HAP-1 (cell line): ENCODE data around the gene VEZT.

Experiments used
- DNase-seq, 2 experiments: peaks; one replicate each; pipeline ENCODE4 v3.0.0-alpha.2; 2016 to 2020; ENCODE audit warnings: low spot score in 2 of 2
- H3K27me3 ChIP-seq: fragments of 250-450 bp; sonication (Bioruptor Pico); 2 replicates; pipeline ENCODE4 v1.5.1; 2020; ENCODE audit warnings: low read depth, mild to moderate bottlenecking, moderate library complexity
- H3K36me3 ChIP-seq: fragments of 250-450 bp; sonication (Bioruptor Pico); replicated peaks from 2 replicates; pipeline ENCODE4 v1.5.1; 2020; ENCODE audit warnings: mild to moderate bottlenecking
- H3K4me1 ChIP-seq: fragments of 250-450 bp; sonication (Bioruptor Pico); 2 replicates; pipeline ENCODE4 v1.5.1; 2020; ENCODE audit warnings: mild to moderate bottlenecking
- H3K4me3 ChIP-seq: fragments of 250-450 bp; sonication (Bioruptor Pico); 2 replicates; pipeline ENCODE4 v1.5.1; 2020; ENCODE audit warnings: mild to moderate bottlenecking, moderate library complexity
- H3K9me3 ChIP-seq: fragments of 250-450 bp; sonication (Bioruptor Pico); 2 replicates; pipeline ENCODE4 v1.5.1; 2020; ENCODE audit warnings: mild to moderate bottlenecking, moderate library complexity
- in situ Hi-C: fragments of 300-500 bp; cut with MboI; formaldehyde crosslinking; loops from 3 replicates; pipeline ENCODE4 v1.14.3; 2020; ENCODE audit warnings: low sequenced_read_pairs, inconsistent platforms, mixed read lengths

VEZT gene

DNA sequence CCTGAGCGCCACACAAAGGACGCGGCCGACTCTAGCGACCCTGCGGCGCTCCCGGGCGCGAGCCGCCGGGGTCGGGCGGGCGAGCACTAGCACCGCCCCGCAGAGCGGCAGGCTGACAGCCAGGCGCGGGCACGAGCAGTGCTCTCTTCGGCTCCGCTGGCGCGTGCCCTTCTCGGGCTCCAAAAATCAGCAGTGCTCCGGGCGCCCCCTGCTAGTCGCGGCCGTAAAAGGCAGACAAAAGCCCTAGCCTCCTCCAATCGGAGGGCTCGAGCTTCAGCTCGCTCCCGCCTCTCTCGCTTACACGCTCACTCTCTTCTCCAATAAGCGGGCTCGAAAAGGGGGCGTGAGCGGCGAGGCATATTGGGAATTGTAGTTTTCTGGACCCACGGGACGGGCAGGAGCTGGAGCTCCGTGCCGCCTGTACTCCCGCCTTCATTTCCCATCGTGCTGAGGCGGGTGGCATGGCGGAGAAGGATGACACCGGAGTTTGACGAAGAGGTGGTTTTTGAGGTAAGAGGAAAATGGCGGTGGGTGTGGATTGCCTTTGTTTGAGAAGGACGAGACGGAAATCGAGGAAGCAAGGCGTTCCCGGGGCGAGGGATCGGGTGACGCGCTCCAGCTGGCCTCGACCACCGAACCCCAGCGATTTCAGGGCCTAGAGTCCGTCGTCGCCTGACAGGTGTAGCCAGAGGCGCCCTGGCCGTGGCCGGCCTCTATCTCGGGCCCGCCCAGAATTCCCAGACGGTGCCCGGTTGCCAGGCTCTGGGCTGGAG is at the start of gene VEZT, which contains the start of gene FGD6:
Gene VEZT (plus strand): TSS at position 431 of the 773 bp plus-strand sequence. CDS start 44 bp downstream, at position 475.
Gene FGD6 (minus strand): TSS at position 91 of the 773 bp plus-strand sequence. CDS start 227 bp downstream, outside the sequence.
- H3K27me3 ChIP-seq = no peaks in the 10 kb centered on the region
- in situ Hi-C loops = no loop called here
- no peaks in the 10 kb centered on the region for H3K9me3 ChIP-seq
- H3K4me1 ChIP-seq = peaks cover 20% of the 10 kb centered on the region
- peak; percentile 98 to 99 for DNase-seq
- H3K36me3 ChIP-seq = peaks cover 3% of the 10 kb centered on the region
- H3K4me3 ChIP-seq = peak within 1 kb of the TSS; percentile 79

DNA sequence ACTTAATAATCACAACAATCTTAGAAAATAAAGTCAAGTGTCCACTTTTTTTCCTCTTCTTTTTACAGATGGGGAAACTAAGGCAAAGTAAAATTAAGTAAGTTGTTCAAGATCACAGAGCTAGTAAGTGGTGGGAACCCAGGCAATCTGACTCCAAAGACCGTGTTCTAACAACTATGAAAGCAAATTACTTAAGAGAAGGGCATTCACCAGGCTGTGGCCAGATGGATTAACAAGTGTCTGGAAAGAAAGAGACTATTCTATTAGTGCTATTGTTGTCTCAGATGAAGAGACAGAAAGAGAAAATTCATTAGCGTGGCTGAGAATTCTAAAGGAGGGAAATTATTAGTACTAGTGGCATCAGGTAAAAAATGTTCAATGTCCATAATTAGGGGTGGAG is 48.9 kb upstream of the VEZT start:
- in situ Hi-C loops = no loop called here
- H3K27me3 ChIP-seq = no peaks in the 10 kb centered on the region
- no peaks in the 10 kb centered on the region for H3K36me3 ChIP-seq
- H3K4me3 ChIP-seq = no peak overlapping the region
- peak in 1 of 2 experiments; percentile 28 for DNase-seq
- H3K9me3 ChIP-seq = no peaks in the 10 kb centered on the region
- H3K4me1 ChIP-seq = peaks cover 5% of the 10 kb centered on the region; the same call in 1 of the 2 replicates

DNA sequence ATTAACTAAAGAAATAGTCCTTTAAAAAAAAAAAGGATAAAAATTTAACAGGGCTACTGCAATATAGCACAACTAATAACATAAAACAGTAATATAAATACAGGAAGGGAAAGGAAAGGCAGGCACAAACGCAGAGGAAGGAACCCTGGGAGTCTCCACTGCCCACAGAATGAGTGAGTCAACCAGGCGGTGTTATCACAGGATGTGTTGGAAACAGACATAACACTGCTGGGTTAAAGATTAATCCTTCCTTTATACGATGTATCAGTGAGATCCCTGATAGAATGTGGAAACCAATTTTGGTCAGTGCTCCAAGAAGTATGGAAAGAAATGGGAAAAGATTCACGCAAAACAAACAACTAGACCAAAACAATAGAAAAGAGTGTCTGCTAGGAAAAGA is 48.2 kb upstream of the VEZT start:
- Histone ChIP-seq H3K4me1 (peaks cover 3% of the 10 kb centered on the region; the same call in 1 of the 2 replicates), H3K4me3 (no peak overlapping the region), H3K36me3 (no peaks in the 10 kb centered on the region), H3K9me3 (no peaks in the 10 kb centered on the region), H3K27me3 (no peaks in the 10 kb centered on the region)
- in situ Hi-C loops = no loop called here
- no peak for DNase-seq

GRCh38 chr12:95173392-95174251 is 44.0 kb upstream of the VEZT start:
- no peaks in the 10 kb centered on the region for H3K36me3 ChIP-seq
- no peak for DNase-seq
- H3K9me3 ChIP-seq = no peaks in the 10 kb centered on the region
- H3K27me3 ChIP-seq = no peaks in the 10 kb centered on the region
- in situ Hi-C loops = no loop called here
- peaks cover 3% of the 10 kb centered on the region; the same call in 1 of the 2 replicates for H3K4me1 ChIP-seq
- no peak overlapping the region for H3K4me3 ChIP-seq

DNA sequence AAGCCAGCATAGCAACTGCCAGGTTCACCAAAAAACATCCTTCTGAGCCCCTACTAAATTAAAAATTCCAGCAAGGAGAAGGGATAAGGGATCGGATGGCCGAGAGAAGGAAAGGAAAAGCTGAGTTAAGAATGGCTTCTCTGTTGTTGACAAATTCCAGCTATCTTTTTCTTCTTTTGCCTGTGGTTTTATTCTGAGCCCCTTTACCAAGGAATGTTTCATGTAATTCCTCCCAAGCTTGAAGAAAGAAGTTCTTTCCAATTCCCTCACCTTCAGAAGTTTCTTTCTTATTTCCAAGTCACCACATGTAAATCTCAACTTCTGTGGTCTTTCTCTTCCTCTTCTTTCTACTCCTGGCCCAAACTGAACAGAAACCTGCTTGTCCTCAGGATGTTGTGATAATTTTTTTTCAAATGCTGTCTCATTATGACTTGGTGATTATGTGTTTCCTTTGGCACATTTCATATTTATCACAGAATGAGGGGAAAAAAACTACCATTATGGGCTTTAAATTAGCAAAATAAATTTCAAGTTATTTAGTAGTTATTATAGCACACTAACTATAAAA is 40.3 kb upstream of the VEZT start:
- no peaks in the 10 kb centered on the region for H3K4me1 ChIP-seq
- DNase-seq = no peak
- H3K27me3 ChIP-seq = no peaks in the 10 kb centered on the region
- H3K4me3 ChIP-seq = no peak overlapping the region
- H3K36me3 ChIP-seq = no peaks in the 10 kb centered on the region
- no peaks in the 10 kb centered on the region for H3K9me3 ChIP-seq
- in situ Hi-C loops = no loop called here

DNA sequence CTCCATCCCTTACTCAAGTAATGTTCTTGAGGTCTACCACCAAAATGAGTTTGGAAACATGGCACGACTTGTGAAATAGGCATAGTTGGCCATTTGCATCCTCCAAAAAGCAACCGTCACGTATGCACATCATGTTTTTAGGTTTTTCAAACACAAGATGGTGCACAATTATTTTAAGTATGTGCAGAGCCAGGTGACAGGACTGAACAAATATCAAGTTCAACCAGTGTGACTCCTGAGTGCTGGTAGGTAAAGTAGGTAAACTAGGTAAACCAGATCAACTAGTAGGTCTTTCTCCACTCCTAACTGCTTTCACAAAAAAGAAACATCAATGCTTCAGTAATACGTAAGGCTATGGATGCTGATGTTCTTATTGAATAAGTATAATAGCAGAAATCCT is 39.5 kb upstream of the VEZT start:
- in situ Hi-C loops = no loop called here
- Histone ChIP-seq H3K27me3 (no peaks in the 10 kb centered on the region), H3K36me3 (no peaks in the 10 kb centered on the region), H3K9me3 (no peaks in the 10 kb centered on the region), H3K4me3 (no peak overlapping the region), H3K4me1 (no peaks in the 10 kb centered on the region)
- no peak for DNase-seq

- in situ Hi-C loops = no loop called here
Observed at GRCh38 chr12:95179011-95179410, 38.6 kb upstream of the VEZT start.

DNA sequence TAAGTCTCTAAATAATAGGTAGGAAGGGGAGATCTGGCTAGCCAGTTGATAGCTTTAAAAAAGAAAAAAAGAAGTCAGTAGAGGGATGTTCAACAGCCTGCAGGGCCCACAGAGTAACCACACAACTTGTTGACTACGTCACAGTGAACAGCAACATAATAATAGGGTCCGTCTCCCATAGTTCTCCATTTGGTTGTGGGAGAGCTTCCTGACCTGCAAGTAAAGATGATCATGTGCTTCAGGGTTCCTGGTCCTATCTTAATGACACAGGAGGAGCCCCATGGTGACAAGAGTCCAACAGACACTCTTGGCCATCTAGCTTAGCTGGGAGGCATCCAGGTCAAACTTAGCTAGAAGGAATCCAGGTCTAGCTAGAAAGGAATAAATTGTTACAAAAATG is 36.5 kb upstream of the VEZT start:
- in situ Hi-C loops = no loop called here
- Histone ChIP-seq H3K4me1 (no peaks in the 10 kb centered on the region), H3K4me3 (no peak overlapping the region), H3K36me3 (no peaks in the 10 kb centered on the region), H3K9me3 (no peaks in the 10 kb centered on the region), H3K27me3 (no peaks in the 10 kb centered on the region)
- DNase-seq = no peak

More at GRCh38 chr12:95179011-95179410, 38.6 kb upstream of the VEZT start:
- Histone ChIP-seq H3K4me3 (no peak overlapping the region), H3K27me3 (no peaks in the 10 kb centered on the region), H3K9me3 (no peaks in the 10 kb centered on the region), H3K4me1 (no peaks in the 10 kb centered on the region), H3K36me3 (no peaks in the 10 kb centered on the region)
- no peak for DNase-seq

GRCh38 chr12:95182868-95183415 is 34.7 kb upstream of the VEZT start:
- H3K4me1 ChIP-seq = peaks cover 4% of the 10 kb centered on the region
- no peak overlapping the region for H3K4me3 ChIP-seq
- in situ Hi-C loops = no loop called here
- DNase-seq = no peak
- no peaks in the 10 kb centered on the region for H3K36me3 ChIP-seq
- H3K9me3 ChIP-seq = no peaks in the 10 kb centered on the region
- no peaks in the 10 kb centered on the region for H3K27me3 ChIP-seq

DNA sequence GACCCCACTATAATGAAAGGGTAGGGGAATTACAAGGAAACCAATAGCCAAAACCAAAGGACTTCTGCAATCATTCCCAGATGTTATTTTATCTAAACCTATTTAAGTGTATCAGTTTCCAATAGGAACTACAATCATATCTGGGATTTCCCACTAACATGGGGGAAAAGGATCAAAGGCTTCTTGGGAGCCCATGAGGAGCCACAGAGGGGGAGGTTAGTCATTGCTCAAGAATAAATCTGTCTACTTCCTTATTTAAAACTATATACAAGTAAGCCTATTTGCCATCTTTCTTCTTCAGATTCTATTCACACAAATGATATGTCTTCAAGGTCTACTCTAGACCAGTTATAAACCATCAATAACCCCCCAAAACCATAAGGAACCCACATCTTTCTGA is 33.5 kb upstream of the VEZT start:
- H3K4me3 ChIP-seq = no peak overlapping the region
- H3K36me3 ChIP-seq = no peaks in the 10 kb centered on the region
- DNase-seq = no peak
- H3K9me3 ChIP-seq = no peaks in the 10 kb centered on the region
- peaks cover 16% of the 10 kb centered on the region for H3K4me1 ChIP-seq
- H3K27me3 ChIP-seq = no peaks in the 10 kb centered on the region
- in situ Hi-C loops = no loop called here

GRCh38 chr12:95185072-95185471 is 32.5 kb upstream of the VEZT start:
- no peak overlapping the region for H3K4me3 ChIP-seq
- H3K4me1 ChIP-seq = peaks cover 23% of the 10 kb centered on the region
- no peaks in the 10 kb centered on the region for H3K27me3 ChIP-seq
- no peaks in the 10 kb centered on the region for H3K9me3 ChIP-seq
- no peaks in the 10 kb centered on the region for H3K36me3 ChIP-seq
- DNase-seq = no peak
- in situ Hi-C loops = no loop called here

DNA sequence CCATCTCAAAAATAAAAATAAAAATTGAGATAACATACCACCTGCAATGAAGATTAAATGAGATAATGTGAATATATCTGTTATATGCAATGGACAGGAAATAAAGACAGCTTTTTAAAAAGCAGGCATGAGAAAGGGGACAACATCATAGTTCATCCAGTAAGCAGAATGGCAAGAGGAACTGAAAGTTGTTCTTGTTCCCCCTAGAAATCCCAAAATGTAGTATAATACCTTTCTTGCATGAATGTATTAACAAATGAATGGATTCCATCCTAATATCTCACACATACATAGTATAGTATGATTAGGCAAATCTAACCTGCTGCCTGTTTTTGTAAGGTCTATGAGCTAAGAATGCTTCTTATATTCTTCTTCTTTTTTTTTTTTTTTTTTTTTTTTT is 31.8 kb upstream of the VEZT start:
- no peaks in the 10 kb centered on the region for H3K36me3 ChIP-seq
- DNase-seq = no peak
- no peak overlapping the region for H3K4me3 ChIP-seq
- no peaks in the 10 kb centered on the region for H3K9me3 ChIP-seq
- no peaks in the 10 kb centered on the region for H3K27me3 ChIP-seq
- peaks cover 24% of the 10 kb centered on the region for H3K4me1 ChIP-seq
- in situ Hi-C loops = no loop called here

GRCh38 chr12:95187865-95188415 is 29.7 kb upstream of the VEZT start:
- no peaks in the 10 kb centered on the region for H3K27me3 ChIP-seq
- peak in 1 of 2 experiments; percentile 28 for DNase-seq
- in situ Hi-C loops = no loop called here
- no peaks in the 10 kb centered on the region for H3K9me3 ChIP-seq
- H3K4me3 ChIP-seq = no peak overlapping the region
- H3K4me1 ChIP-seq = peaks cover 24% of the 10 kb centered on the region
- no peaks in the 10 kb centered on the region for H3K36me3 ChIP-seq
